DND-41 (cell line): Measurements from ENCODE around the gene MARCOL.

Experiments used
- EZH2 ChIP-seq: IDR thresholded peaks from 3 replicates; pipeline ENCODE4 v1.6.1; 2012; ENCODE audit warnings: borderline replicate concordance, low read depth, mild to moderate bottlenecking, moderate library complexity, low read length, inconsistent platforms; ENCODE audit not compliant: severe bottlenecking
- TF ChIP-seq, protein P1 (sequence below): IDR thresholded peaks from 2 replicates; pipeline ENCODE4 v1.5.1; 2012; ENCODE audit warnings: borderline replicate concordance, low read length, moderate library complexity, mild to moderate bottlenecking; ENCODE audit not compliant: poor library complexity, severe bottlenecking; ENCODE audit errors: extremely low read depth

DNA sequence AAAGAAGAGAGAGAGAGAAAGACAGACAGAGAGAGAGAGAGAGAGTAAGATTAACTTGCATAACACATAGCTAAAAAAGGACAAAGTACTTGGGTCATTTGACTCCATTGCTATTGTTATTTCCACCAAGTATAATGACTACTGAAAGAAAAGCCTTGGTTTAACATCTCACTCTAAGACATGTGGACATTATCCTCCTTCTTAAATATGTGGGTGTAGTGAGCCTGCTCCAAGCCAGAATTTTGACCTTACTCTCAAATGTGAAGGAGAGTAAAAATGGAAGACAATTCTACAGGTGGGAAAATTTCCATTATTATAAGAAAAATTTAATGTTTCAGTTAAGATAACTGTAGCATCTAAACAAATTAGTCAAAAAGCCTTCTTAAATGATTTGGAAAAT is 8.5 kb upstream of the MARCOL start:
- TF ChIP-seq, protein P1, sequence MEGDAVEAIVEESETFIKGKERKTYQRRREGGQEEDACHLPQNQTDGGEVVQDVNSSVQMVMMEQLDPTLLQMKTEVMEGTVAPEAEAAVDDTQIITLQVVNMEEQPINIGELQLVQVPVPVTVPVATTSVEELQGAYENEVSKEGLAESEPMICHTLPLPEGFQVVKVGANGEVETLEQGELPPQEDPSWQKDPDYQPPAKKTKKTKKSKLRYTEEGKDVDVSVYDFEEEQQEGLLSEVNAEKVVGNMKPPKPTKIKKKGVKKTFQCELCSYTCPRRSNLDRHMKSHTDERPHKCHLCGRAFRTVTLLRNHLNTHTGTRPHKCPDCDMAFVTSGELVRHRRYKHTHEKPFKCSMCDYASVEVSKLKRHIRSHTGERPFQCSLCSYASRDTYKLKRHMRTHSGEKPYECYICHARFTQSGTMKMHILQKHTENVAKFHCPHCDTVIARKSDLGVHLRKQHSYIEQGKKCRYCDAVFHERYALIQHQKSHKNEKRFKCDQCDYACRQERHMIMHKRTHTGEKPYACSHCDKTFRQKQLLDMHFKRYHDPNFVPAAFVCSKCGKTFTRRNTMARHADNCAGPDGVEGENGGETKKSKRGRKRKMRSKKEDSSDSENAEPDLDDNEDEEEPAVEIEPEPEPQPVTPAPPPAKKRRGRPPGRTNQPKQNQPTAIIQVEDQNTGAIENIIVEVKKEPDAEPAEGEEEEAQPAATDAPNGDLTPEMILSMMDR = no peak
- no peak for TF ChIP-seq EZH2
